HG03354 (cell line): ENCODE results near the gene SLC8A2.
"Not testable (repeated sequence)": the region's sequence is repeated elsewhere in the genome, so short reads cannot be mapped to it uniquely, and the experiment has no call there.

Source experiments
- ATAC-seq: cut with Tn5 transposase; IDR thresholded peaks from one replicate; pipeline ENCODE4 v1.9.1; 2021; ENCODE audit warnings: mild to moderate bottlenecking; ENCODE audit not compliant: unreplicated experiment, poor library complexity, severe bottlenecking

Gene SLC8A2

GRCh38 chr19:47489072-47489914 is 17.6 kb upstream of the SLC8A2 start:
- no peak for ATAC-seq

- ATAC-seq: no peak
These were observed 16.1 kb upstream of the SLC8A2 start for GRCh38 chr19:47487551-47488515.

DNA sequence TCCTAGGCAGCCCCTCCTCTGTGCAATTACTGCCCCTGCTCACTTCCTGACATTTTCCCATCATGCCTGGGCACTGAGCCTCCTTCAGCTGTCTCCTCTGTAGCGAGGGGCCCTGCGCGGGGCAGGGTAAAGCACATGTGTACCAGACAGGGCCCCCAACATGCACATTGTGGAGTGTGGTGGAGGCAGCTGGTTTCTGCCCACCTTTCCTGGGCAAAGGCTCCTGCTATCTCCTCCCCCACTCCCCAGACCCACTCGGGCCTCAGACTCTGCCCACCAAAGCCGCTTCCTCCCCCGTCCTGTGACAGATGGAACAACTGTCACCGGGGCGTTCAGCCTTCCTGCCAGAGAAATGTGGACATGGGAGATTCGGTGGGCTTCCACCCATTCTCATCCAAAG is 15.2 kb upstream of the SLC8A2 start:
- ATAC-seq: no peak

DNA sequence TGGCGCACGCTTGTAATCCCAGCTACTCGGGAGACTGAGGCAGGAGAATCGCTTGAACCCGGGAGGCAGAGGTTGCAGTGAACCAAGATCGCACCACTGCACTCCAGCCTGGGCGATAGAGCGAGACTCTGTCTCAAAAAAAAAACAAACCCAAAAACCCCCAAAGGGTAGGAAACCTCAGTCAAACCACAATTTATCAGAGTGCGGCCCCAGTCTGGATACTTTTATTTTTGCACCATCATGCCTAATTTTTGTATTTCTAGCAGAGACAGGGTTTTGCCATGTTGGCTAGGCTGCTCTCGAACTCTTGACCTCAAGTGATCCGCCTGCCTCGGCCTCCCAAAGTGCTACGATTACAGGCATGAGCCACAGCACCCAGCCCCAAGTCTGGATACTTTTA is 14.5 kb upstream of the SLC8A2 start:
- ATAC-seq: not testable (repeated sequence)

DNA sequence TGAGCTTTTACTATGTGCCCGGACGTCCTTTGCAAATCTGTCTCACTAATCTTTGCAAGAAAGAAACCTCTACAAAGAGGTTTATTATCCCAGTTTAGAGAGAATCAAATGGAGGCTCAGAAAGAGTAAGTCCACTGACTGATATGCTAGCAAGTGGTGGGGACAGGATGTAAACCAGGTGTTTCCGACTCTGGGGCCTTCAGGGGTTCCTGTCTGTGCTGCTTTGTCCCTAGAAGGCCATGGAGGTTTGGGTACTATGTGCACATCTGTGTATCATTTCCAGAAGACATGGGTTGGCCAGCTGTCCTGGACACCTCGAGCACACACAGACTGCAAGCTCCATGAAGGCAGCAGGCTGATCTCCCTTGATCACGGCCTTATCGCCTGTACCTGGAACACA is 13.5 kb upstream of the SLC8A2 start:
- no peak for ATAC-seq

DNA sequence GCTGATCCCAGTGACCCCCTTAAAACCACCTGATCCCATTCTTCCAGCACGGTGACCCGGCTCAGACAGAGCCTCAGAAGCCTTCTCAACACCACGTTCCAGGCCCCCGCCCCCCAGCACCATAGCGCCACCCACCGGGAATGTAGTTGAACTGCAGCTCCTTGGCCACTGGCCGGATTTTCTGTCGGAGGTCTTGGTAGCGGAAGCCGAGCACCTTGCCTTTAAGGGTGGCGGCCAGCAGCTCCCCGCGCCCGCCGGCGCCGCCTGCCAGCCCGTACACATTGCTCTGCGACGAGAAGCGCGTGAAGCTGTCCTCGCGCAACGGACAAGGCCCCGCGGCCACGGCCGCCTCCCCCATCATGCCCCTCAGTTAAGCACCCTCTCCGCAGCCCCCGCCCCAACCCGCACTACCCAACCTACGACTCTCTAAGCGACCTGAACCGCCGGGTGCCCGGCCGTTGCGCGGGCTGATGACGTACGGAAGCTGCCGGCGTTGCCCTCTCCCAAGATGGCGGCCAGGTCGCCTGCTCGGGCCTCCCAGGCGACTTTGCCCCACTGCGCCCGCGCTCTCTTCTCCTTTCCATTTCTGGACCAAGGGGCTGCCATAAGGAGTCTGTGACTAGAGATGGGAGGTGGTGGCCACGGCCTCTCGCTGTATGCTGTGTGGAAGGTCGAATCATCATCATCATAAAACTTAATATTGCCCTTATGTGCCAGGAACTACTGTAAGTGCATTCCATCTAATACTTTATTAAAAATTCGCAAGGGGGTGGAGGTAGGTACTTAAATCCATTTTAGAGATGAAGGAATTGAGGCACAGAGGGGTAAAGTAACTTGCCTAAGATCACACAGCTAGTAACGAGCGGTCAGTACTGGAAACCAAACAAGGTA is 12.4 kb upstream of the SLC8A2 start, which contains the start of gene KPTN:
KPTN (minus strand) TSS at position 420 of the 891 bp plus-strand sequence; CDS start at position 361, 59 bp downstream.
- ATAC-seq: peak; percentile 69

DNA sequence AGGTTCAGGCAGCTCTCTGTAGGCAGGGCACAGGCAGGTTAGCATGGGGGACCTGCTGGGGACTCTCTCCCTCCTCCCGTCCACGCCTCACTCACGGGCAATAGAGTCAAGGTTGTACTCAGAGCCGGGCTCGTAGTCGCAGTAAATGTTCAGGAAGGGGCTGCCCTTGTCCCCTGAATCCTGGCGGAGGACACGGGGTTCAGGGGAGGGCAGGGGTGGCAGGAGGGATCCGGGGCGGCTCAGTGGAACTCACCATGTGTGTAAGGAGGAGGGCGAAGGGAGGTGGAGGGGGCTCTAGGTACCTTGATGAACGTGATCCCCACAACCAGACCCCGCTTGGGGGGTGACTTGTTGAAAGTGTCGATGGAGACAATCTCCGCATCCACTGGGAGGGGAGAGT is 11.5 kb upstream of the SLC8A2 start:
- ATAC-seq: no peak

GRCh38 chr19:47481460-47482052 is 9.9 kb upstream of the SLC8A2 start:
- ATAC-seq: no peak

- no peak for ATAC-seq
These were observed 9.0 kb upstream of the SLC8A2 start for GRCh38 chr19:47480658-47481057.

DNA sequence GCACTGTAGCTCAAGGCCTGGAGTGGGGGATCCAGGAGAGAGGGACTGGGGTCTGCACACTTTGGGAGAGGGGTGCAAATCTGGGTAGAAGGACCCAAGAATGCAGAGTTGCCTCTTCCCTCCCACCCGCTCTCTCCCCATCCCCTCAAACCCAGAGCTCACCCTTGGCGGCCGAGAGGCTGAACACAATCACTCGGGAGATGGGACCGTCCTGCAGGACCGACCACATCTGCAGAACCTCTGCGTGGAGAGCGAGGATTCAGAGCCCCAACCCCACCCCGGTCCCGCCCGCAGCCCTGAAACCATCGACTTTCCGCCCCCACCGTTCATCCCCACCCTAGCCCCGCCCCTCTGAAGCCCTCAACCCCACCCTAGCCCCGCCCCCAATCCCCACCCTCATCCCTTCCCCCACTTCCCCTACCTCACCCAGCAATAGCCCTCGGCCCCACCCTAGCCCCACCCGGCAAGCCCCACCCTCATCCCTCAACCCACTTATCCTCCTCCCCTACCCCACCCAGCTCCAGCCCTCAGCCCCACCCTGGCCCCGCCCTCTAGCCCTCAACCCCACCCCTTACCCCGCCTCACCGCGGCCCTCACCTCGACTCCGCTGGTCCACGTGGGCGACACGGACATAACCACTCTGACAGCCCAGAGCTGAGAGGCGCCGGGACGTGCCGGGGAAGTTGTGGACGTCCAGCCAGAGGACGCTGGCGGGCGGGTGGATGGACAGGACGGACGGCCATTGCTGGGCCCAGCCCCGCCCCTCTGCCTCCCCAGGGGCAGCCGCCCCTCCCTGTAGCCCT is 8.2 kb upstream of the SLC8A2 start:
- no peak for ATAC-seq

DNA sequence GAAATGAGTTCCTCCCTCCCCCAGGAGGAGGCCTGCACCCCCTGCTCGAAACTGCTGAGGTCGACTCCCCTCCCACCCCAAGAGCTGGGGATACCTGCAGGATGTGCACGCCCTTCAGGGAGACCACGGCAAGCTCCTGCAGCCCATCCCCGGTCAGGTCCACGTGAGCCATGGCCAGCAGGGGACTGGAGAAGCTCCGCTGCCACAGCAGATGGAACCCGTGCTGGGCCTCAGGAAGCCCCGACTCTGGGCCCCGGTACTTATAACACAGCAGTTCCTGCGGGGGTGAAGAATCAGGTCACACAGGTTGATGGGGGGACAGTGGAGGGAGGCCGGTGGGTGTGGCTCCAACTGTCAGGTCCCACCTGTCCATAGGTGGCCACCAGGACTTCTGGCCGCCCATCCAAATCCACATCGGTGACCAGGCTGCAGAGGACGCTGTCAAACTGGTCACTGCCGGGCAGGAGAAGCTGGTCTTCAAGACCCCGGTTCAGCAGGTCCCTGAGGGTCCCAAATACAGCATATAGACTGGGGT is 4.8 kb upstream of the SLC8A2 start:
- no peak for ATAC-seq

DNA sequence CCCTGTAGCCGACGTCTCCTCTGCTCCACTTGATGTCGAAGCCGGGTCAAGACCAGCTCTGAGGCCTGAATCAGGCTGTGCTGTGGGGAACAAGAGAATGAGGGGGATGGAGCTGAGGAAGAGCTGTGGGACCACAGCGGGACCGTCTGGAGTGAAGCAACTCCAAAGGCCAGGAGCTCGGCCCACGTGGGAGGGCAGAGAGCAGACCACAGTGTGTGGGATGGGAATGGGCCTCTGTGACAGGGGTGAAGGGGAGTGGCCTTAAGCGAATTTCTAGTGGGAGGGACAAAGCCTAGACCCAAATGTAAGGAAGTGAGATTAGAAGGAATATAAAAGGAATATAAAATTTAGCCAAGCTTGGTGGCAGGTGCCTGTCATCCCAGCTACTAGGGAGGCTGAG is 3.8 kb upstream of the SLC8A2 start:
- no peak for ATAC-seq

GRCh38 chr19:47473336-47473735 is 1.6 kb upstream of the SLC8A2 start:
- no peak for ATAC-seq

- no peak for ATAC-seq
These were observed 336 bp downstream of the SLC8A2 start for GRCh38 chr19:47471381-47471732.

DNA sequence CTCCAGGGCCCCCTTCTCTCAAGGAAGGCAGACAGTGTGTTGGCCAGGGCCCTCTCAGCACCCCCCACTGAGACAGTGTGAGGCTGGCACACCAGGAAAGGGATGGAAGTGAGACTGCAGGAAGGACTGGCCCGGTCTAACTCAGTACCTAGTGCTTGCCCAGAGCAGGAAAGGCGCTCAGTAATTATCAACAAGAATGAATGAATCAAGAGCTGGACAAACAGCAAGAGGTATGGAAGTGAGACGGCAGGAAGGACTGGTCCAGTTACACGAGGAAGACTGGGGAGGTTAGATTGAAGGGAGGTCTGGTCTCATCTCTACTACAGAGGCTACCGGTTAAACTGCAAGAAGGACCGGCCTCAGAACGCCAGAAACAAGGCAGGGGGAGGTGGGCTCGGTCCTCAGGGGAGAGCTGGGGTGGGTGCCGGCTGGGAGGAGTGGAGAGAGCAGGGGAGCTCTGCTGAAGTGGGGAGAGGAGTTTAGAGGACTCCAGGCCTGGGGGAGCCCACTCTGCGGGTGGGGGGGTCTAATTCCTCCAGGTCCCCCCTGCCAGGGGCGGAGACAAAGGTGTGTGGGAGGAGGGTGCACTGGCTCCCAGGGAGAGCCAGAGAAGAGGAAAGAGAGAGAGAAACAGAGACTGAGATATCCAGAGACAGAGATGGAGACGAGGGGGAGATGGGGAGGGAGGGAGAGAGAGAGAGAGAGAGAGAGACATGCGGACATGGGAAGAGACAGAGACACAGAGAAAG is 1.1 kb downstream of the SLC8A2 start:
- no peak for ATAC-seq

DNA sequence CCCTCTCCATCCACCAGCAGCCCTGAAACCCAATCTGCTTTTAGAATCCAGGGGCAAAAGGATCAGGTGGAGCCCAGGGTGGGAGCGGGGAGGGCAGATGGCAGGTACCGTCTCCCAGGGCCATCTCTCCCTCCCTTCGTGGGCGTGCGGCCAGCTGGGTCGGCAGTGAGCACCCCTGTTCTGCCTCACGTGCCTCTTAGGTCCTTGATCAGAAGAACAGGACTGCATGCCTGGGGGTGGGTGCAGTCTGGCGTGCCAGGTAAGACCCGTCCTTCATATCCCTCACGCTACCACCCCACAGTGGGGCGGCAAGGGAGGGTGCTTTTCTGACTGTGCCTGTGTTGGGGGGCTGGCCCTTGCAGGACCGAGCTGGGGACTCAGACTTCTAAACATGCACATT is 2.0 kb downstream of the SLC8A2 start:
- ATAC-seq: no peak

DNA sequence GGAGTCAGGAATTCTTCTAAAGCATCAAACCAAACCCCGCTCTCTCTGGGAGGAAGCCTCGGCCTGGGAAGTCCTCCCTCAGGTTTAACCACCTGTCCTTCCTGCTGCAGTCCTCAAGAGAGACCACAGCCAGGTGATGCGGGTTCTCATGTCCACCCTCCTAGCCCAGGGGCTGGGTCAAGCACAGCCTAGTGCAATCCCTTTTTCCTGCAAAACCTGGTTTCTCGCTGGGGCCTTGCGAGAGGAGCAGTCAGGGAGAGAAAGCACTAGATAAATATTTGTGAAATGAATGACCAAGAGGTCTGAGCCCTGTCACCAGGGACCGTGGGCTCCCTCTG is 2.4 kb downstream of the SLC8A2 start:
- no peak for ATAC-seq

GRCh38 chr19:47467914-47468313 is 3.8 kb downstream of the SLC8A2 start:
- ATAC-seq: no peak
